ENCODE results near the gene PHLDB3.

GRCh38 chr19:43470288-43470687, 34.3 kb downstream of the PHLDB3 start:
- no peak for TF ChIP-seq POLR2A (IDR thresholded peaks at IDR 0.05)
- TF ChIP-seq CTCF (IDR thresholded peaks at IDR 0.05 in 8 of 11, conservative IDR thresholded peaks at IDR 0.05 in 3 of 11): no peak
- TF ChIP-seq POLR2AphosphoS5 (IDR thresholded peaks at IDR 0.05): no peak
